Hepatocyte (in vitro differentiated cells): ENCODE results near the gene N4BP2L2.

Experiments used
- EZH2 ChIP-seq: fragments of 200-600 bp; sonication (generic); IDR thresholded peaks from 2 replicates; pipeline ENCODE4 v1.6.1; 2016; ENCODE audit warnings: antibody characterized with exemption, mild to moderate bottlenecking, borderline replicate concordance
- TF ChIP-seq, protein P1 (sequence below): fragments of 200-600 bp; sonication (generic); IDR thresholded peaks from 2 replicates; pipeline ENCODE4 v1.5.1; 2016; ENCODE audit warnings: antibody characterized with exemption, mild to moderate bottlenecking; ENCODE audit not compliant: poor library complexity

DNA sequence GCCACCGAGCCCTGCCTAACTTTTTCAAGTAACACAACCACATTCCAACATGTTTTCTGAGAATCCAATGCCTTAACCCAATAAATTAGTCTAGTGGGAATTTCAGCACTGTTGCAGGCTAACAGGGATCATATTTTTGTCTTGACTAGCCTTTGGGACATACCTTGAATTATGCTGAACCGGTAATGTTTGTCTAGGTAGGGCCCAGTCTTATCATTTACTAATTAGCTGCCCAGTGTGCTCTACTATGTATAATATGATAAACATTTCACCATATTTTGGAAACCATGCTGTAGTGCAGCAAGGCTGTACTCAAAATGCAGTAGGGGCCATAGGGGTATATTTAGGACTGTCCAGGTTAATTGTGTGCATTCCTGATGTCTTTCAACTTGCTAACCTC, 44.4 kb upstream of the N4BP2L2 start:
- TF ChIP-seq, protein P1, sequence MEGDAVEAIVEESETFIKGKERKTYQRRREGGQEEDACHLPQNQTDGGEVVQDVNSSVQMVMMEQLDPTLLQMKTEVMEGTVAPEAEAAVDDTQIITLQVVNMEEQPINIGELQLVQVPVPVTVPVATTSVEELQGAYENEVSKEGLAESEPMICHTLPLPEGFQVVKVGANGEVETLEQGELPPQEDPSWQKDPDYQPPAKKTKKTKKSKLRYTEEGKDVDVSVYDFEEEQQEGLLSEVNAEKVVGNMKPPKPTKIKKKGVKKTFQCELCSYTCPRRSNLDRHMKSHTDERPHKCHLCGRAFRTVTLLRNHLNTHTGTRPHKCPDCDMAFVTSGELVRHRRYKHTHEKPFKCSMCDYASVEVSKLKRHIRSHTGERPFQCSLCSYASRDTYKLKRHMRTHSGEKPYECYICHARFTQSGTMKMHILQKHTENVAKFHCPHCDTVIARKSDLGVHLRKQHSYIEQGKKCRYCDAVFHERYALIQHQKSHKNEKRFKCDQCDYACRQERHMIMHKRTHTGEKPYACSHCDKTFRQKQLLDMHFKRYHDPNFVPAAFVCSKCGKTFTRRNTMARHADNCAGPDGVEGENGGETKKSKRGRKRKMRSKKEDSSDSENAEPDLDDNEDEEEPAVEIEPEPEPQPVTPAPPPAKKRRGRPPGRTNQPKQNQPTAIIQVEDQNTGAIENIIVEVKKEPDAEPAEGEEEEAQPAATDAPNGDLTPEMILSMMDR, result no peak
- TF ChIP-seq EZH2, result no peak
